Stimulated activated naive CD4-positive, alpha-beta T cell treated with Interleukin-2 at 50 U/mL for 16 hours (primary cell): ENCODE results near the gene AKAP1.

Experiments used
- DNase-seq: peaks from one replicate; lab custom pipeline; 2025; lab: John Stamatoyannopoulos, UW

The AKAP1 gene

GRCh38 chr17:57084802-57085447 is at the start of gene AKAP1:
Gene AKAP1, plus strand, starts transcription at chr17:57085246. Its CDS starts 20,219 bp downstream, at chr17:57105465.
- DNase-seq = peak; percentile 92

- no peak for DNase-seq
These were observed 49.0 kb upstream of the AKAP1 start for GRCh38 chr17:57035971-57036481.

GRCh38 chr17:57037411-57037810 is 47.6 kb upstream of the AKAP1 start:
- no peak for DNase-seq

GRCh38 chr17:57038486-57038885 is 46.6 kb upstream of the AKAP1 start:
- DNase-seq = no peak

- no peak for DNase-seq
These were observed 44.5 kb upstream of the AKAP1 start for GRCh38 chr17:57040571-57040970.

- DNase-seq = no peak
These were observed 41.8 kb upstream of the AKAP1 start for GRCh38 chr17:57043276-57043675.

GRCh38 chr17:57044976-57045867 is 39.8 kb upstream of the AKAP1 start:
- no peak for DNase-seq

GRCh38 chr17:57045868-57046704 is 39.0 kb upstream of the AKAP1 start:
- DNase-seq = peak; percentile 39

- no peak for DNase-seq
These were observed 38.3 kb upstream of the AKAP1 start for GRCh38 chr17:57046749-57047148.

GRCh38 chr17:57048096-57048495 is 37.0 kb upstream of the AKAP1 start:
- no peak for DNase-seq

GRCh38 chr17:57050306-57050705 is 34.7 kb upstream of the AKAP1 start:
- DNase-seq = no peak

- no peak for DNase-seq
These were observed 33.1 kb upstream of the AKAP1 start for GRCh38 chr17:57051886-57052361.

GRCh38 chr17:57062865-57063264 is 22.2 kb upstream of the AKAP1 start:
- DNase-seq = no peak

GRCh38 chr17:57067162-57067561 is 17.9 kb upstream of the AKAP1 start:
- no peak for DNase-seq

- no peak for DNase-seq
These were observed 17.3 kb upstream of the AKAP1 start for GRCh38 chr17:57067781-57068180.

GRCh38 chr17:57068222-57068658 is 16.8 kb upstream of the AKAP1 start:
- no peak for DNase-seq

GRCh38 chr17:57068707-57069106 is 16.3 kb upstream of the AKAP1 start:
- DNase-seq = no peak

GRCh38 chr17:57071991-57072944 is 12.8 kb upstream of the AKAP1 start:
- DNase-seq = no peak

GRCh38 chr17:57073626-57074025 is 11.4 kb upstream of the AKAP1 start:
- no peak for DNase-seq

- no peak for DNase-seq
These were observed 9.9 kb upstream of the AKAP1 start for GRCh38 chr17:57075193-57075592.

- DNase-seq = no peak
These were observed 9.3 kb upstream of the AKAP1 start for GRCh38 chr17:57075785-57076184.
